Stomach (tissue), 4 donors: Measurements from ENCODE around the gene PSMD7.

Experiments used
- CTCF ChIP-seq, 7 experiments: fragments of 450-650 bp in 4 of 7; fragments of 200-600 bp in 3 of 7; sonication (generic) in 3 of 7; IDR thresholded peaks; one replicate each; pipeline ENCODE4 v1.5.1; 2016 to 2019; ENCODE audit warnings: antibody characterized with exemption in 7 of 7, control low read depth in 2 of 7, mild to moderate bottlenecking in 1 of 7
- POLR2A ChIP-seq, 4 donors: fragments of 450-650 bp; IDR thresholded peaks; one replicate each; pipeline ENCODE4 v1.6.1; 2016; ENCODE audit warnings: antibody characterized with exemption in 4 of 4, control low read depth in 2 of 4, mild to moderate bottlenecking in 1 of 4, moderate library complexity in 1 of 4
- POLR2AphosphoS5 ChIP-seq, 3 donors: sonication (generic); formaldehyde crosslinking; IDR thresholded peaks; one replicate each; pipeline ENCODE4 v1.6.1; 2016; ENCODE audit warnings: antibody characterized with exemption in 3 of 3

GRCh38 chr16:74320707-74321106 is 24.1 kb downstream of the PSMD7 start:
- TF ChIP-seq POLR2AphosphoS5 (IDR thresholded peaks at IDR 0.05) (no peak), CTCF (IDR thresholded peaks at IDR 0.05) (no peak), POLR2A (IDR thresholded peaks at IDR 0.05) (no peak)
